Esophagus muscularis mucosa (tissue), 4 donors: ENCODE measurements around the gene FMN1. TPM values are rescaled to one million over a fixed set of nuclear protein-coding genes. Genes with fewer than 3 reads are reported as not detected.

Source experiments
- DNase-seq: peaks from one replicate; pipeline ENCODE4 v3.0.0-alpha.2; 2017; ENCODE audit errors: extremely low spot score
- H3K27ac ChIP-seq, 4 donors: fragments of 200-600 bp; sonication (generic); replicated peaks in 1 of 4; 1 replicate in 3 of 4; 2 replicates in 1 of 4; pipeline ENCODE4 v1.5.1; 2016 to 2019; ENCODE audit warnings: mild to moderate bottlenecking in 1 of 4
- H3K27me3 ChIP-seq, 4 donors: fragments of 200-600 bp; sonication (generic); one replicate each; pipeline versions ENCODE4 v1.5.1 to v1.6.0; 2016 to 2019
- H3K36me3 ChIP-seq, 4 donors: fragments of 200-600 bp; sonication (generic); one replicate each; pipeline ENCODE4 v1.5.1; 2016 to 2019
- H3K4me1 ChIP-seq, 4 donors: fragments of 200-600 bp; sonication (generic); one replicate each; pipeline ENCODE4 v1.5.1; 2016 to 2019
- H3K4me3 ChIP-seq, 4 donors: fragments of 200-600 bp; sonication (generic); 1 replicate in 2 of 4; 2 replicates in 2 of 4; pipeline ENCODE4 v1.5.1; 2016 to 2019; ENCODE audit warnings: mild to moderate bottlenecking in 4 of 4, moderate library complexity in 1 of 4
- H3K9me3 ChIP-seq, 4 donors: fragments of 200-600 bp; sonication (generic); 1 replicate in 3 of 4; 2 replicates in 1 of 4; pipeline ENCODE4 v1.5.1; 2016 to 2019
- CTCF ChIP-seq, 3 experiments: fragments of 200-600 bp in 2 of 3; fragments of 450-650 bp in 1 of 3; sonication (generic) in 2 of 3; IDR thresholded peaks; one replicate each; pipeline ENCODE4 v1.5.1; 2017 to 2019; ENCODE audit warnings: antibody characterized with exemption in 3 of 3, mild to moderate bottlenecking in 2 of 3, moderate library complexity in 1 of 3
- EP300 ChIP-seq: sonication (generic); formaldehyde crosslinking; IDR thresholded peaks from one replicate; pipeline ENCODE4 v1.6.1; 2017; ENCODE audit warnings: antibody characterized with exemption
- POLR2A ChIP-seq: fragments of 450-650 bp; IDR thresholded peaks from one replicate; pipeline ENCODE4 v1.6.1; 2017; ENCODE audit warnings: antibody characterized with exemption, moderate library complexity, mild to moderate bottlenecking, low read depth
- POLR2AphosphoS5 ChIP-seq, 2 donors: sonication (generic); formaldehyde crosslinking; IDR thresholded peaks; one replicate each; pipeline ENCODE4 v1.6.1; 2017; ENCODE audit warnings: antibody characterized with exemption in 2 of 2
- WGBS: methylation state at CpG from one replicate; pipeline ENCODE4 v1.1.5; 2018; 5-methylcytosine and 5-hydroxymethylcytosine counted together
- intact Hi-C: fragments of 100-400 bp; cut with DNase I; formaldehyde crosslinking; loops from one replicate; pipeline ENCODE4 v1.15.1; 2023
- total RNA-seq, 4 donors: library from RNA; depleted of rRNA; stranded (reverse); fragments of >200 nt; gene quantifications; one replicate each; pipeline versions ENCODE4 v1.1.0 to v1.2.1, GENCODE V29; 2016

The FMN1 gene
- total RNA-seq, 4 donors from 2014 or later: 4.8 to 12.5 (median 8.6) TPM

DNA sequence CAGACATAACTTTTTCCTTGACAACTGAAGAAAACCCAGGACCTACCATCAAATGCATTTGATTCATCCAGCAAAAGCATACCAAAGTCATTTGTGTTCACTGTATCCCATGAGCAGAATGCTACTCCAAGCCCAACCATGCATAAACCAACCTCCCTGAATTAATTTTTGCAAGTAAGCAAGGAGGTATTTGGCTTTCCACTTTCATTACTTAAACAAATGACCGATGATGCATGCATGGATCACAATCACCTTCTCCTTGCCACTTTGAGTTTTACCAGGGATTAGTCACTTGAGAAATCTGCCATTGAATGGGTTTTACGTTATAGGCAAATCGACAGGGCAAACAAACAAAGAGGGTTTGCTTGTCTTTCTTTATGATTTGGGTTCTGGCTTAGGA, 214.8 kb downstream of the FMN1 start:
- Histone ChIP-seq H3K4me3 (peak overlapping the region in 1 of 4 donors; percentile 9), H3K4me1 (peaks cover 0 to 33% (median 24%) of the 10 kb centered on the region in 4 donors), H3K36me3 (no peaks in the 10 kb centered on the region), H3K27me3 (no peaks in the 10 kb centered on the region), H3K27ac (peak overlapping the region; percentile 42 to 52 (median 48)), H3K9me3 (no peaks in the 10 kb centered on the region)
- TF ChIP-seq POLR2A (no peak), CTCF (IDR thresholded peaks at IDR 0.05) (no peak), EP300 (no peak), POLR2AphosphoS5 (IDR thresholded peaks at IDR 0.05) (peak in 1 of 2 donors; percentile 81)
- intact Hi-C loops: no loop called here
- WGBS: 31% methylated on average over 3 of the region's 3 CpGs
- DNase-seq: no peak

GRCh38 chr15:32977506-32977905, 217.0 kb downstream of the FMN1 start:
- H3K9me3 ChIP-seq: no peaks in the 10 kb centered on the region
- 67% methylated on average over 1 of the region's 1 CpG for WGBS
- TF ChIP-seq POLR2A (no peak), CTCF (IDR thresholded peaks at IDR 0.05) (no peak), EP300 (no peak), POLR2AphosphoS5 (IDR thresholded peaks at IDR 0.05) (no peak)
- no peaks in the 10 kb centered on the region for H3K27me3 ChIP-seq
- no peak for DNase-seq
- no peak overlapping the region for H3K27ac ChIP-seq
- H3K4me3 ChIP-seq: no peak overlapping the region
- intact Hi-C loops: no loop called here
- no peaks in the 10 kb centered on the region for H3K36me3 ChIP-seq
- peaks cover 0 to 39% (median 29%) of the 10 kb centered on the region in 4 donors for H3K4me1 ChIP-seq

GRCh38 chr15:32974691-32975090, 219.8 kb downstream of the FMN1 start:
- TF ChIP-seq POLR2AphosphoS5 (IDR thresholded peaks at IDR 0.05) (peak in 1 of 2 donors; percentile 41), CTCF (IDR thresholded peaks at IDR 0.05) (no peak)
- Histone ChIP-seq H3K4me3 (no peak overlapping the region), H3K36me3 (no peaks in the 10 kb centered on the region), H3K9me3 (no peaks in the 10 kb centered on the region), H3K27ac (no peak overlapping the region), H3K27me3 (no peaks in the 10 kb centered on the region), H3K4me1 (peaks cover 0 to 33% (median 18%) of the 10 kb centered on the region in 4 donors)
- intact Hi-C loops: no loop called here
- no peak for DNase-seq
- 100% methylated on average over 1 of the region's 1 CpG for WGBS

DNA sequence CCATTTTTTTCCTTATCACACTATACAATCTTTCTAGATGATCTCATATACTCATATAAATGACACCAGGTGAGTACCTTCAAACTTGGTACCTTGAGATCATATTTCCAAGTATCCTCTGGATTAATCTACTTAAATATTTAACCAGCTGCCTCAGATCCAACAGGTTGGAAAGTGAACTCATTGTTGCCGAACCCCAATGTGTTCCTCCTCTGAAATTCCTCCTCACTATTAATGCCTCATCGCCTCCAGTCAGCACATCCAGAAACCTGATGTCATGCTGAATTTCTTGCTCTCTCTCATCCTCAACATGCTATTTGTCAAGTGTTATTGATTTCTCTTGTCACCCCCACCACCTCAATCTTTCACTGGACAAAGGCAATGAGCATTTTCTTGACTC, 221.8 kb downstream of the FMN1 start:
- Histone ChIP-seq H3K9me3 (no peaks in the 10 kb centered on the region), H3K27me3 (no peaks in the 10 kb centered on the region), H3K36me3 (no peaks in the 10 kb centered on the region), H3K4me1 (peaks cover 0 to 19% (median 11%) of the 10 kb centered on the region in 4 donors), H3K4me3 (no peak overlapping the region), H3K27ac (no peak overlapping the region)
- 94% methylated on average over 2 of the region's 2 CpGs for WGBS
- TF ChIP-seq CTCF (IDR thresholded peaks at IDR 0.05): no peak
- no peak for TF ChIP-seq POLR2AphosphoS5 (IDR thresholded peaks at IDR 0.05)
- TF ChIP-seq EP300: no peak
- no peak for TF ChIP-seq POLR2A
- DNase-seq: no peak
- intact Hi-C loops: no loop called here

DNA sequence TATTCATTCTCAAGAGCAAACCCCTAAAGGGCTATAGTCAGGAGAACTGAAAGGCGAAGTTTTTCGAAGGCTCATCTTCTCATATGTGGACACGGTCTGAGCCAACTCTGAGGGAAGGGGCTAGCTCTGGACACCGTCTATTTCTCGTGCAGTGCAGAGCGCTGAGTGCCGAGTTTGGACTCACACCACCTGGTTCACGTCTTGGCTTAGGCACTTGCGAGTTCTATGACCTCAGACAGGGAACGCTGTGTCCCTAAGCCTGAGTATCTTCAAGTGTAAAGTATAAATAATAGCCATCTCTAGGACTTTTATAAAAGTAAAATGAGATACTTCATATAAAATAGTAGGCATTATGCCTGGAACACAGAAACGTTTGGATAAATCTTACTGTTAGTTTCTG, 223.7 kb downstream of the FMN1 start:
- intact Hi-C loops: no loop called here
- Histone ChIP-seq H3K36me3 (no peaks in the 10 kb centered on the region), H3K27ac (no peak overlapping the region), H3K4me3 (no peak overlapping the region), H3K27me3 (no peaks in the 10 kb centered on the region), H3K4me1 (peaks cover 0 to 19% (median 8%) of the 10 kb centered on the region in 4 donors), H3K9me3 (no peaks in the 10 kb centered on the region)
- no peak for DNase-seq
- 76% methylated on average over 11 of the region's 11 CpGs for WGBS
- peak; percentile 67 to 69 for TF ChIP-seq POLR2AphosphoS5 (IDR thresholded peaks at IDR 0.05)
- no peak for TF ChIP-seq CTCF (IDR thresholded peaks at IDR 0.05)
